Islet precursor cell (in vitro differentiated cells): ENCODE results near the gene ZNF680.
"Not testable (repeated sequence)": the region's sequence is repeated elsewhere in the genome, so short reads cannot be mapped to it uniquely, and the experiment has no call there.

ENCODE experiments used
- DNase-seq: peaks from one replicate; pipeline ENCODE4 v3.0.0-alpha.2; 2018

The ZNF680 gene

DNA sequence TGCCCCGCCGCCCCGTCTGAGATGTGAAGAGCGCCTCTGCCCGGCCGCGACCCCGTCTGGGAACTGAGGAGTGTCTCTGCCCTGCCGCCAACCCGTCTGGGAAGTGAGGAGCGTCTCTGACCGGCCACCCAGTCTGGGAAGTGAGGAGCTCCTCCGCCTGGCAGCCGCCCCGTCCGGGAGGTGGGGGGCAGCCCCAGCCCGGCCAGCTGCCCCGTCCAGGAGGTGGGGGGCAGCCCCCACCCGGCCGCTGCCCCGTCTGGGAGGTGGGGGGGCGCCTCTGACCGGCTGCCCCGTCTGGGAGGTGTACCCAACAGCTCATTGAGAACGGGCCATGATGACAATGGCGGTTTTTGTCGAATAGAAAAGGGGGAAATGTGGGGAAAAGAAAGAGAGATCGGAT, 8.7 kb downstream of the ZNF680 start:
- not testable (repeated sequence) for DNase-seq

DNA sequence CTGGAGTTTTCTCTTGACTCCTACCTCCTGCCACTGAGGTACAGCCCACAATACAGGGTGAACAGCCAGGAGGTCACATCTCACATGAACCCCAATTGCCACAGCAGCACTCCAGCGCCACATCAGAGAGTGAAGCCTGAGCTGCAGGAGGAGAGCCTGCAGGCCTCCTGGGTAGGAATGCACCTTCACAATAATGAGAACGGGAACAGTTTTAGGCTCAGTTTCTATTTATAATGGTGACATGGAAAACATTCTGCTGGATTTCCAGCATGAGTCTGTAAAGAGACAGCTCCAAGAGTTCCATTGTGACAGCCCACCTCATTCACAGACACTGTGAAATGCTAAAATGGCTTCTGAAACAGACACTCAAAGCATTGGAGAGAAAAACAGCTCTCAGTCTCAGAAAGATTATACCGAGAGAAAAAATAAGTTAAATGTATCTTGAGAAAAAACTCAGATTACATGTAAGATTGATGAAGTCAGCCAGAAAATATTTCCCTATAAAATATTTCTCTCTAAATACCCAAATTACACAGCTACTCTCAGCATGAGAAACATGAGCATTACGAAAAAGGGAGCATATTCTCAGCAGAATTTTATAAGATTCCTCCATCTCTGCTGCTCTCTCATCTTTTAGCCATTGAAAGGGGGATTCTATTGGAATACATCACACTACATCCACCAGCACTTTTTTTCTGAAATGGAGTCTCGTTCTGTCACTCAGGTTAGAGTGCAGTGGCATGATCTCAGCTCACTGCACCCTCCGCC, 11.3 kb downstream of the ZNF680 start:
- DNase-seq, result no peak

DNA sequence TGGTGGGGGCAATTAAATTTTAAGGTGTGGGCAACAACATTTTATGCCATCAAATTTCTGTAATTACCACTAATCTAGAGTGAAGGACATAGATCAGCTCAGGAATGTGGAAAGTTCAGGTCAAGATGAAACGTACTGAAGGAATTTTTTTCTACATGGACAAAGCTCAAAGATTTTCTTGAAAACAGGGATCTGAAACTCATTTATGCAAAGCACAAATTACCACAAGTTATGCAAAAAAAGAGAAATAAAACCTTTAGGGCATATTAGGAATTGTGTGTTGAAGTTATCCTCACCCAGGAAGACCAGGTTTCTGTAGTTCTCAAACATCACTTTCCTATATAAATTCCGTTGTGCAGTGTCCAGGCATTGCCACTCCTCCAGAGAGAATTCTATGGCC, 18.9 kb downstream of the ZNF680 start:
- no peak for DNase-seq

DNA sequence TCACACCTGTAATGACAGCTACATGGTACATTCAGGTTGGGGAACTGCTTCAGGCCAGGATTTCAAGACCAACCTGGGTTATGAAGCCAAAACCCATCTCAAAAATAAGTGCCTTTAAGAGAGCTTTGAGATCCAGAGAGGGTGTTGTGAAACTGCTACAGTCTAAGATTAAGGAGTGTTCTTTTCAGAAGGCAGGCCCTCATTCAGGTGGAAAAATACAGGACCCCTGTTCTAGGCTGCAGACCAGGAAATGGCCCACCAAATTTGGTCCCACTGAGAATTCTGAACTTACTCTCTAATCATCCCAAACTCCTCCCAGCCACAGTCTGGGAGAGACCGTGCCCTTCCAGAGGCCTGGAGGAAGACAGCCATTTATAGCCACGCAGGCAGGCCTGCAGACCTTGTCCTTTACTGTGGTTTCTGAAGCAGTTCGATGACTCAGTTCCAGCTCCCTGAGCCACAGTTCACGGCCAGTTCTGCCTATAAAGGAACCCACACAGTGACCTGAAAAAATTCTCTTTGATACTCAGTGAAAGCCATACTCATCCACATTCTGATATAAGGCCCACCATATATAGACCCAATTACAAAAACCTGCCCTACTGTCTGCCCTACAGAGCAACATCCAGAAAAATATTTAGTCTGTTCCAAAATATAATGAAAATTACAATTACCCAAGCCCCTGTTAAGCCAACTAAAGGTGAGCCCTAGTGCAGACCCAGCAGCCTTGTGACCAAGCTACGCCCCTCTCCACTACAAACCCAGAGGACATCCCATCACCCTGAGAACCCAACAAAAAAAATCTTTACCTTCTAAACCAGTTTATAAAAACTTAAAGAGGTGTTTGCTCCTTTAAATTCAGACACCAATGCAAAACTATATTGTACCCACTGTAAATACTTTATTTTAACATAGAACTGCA, 21.2 kb downstream of the ZNF680 start:
- DNase-seq, result no peak

DNA sequence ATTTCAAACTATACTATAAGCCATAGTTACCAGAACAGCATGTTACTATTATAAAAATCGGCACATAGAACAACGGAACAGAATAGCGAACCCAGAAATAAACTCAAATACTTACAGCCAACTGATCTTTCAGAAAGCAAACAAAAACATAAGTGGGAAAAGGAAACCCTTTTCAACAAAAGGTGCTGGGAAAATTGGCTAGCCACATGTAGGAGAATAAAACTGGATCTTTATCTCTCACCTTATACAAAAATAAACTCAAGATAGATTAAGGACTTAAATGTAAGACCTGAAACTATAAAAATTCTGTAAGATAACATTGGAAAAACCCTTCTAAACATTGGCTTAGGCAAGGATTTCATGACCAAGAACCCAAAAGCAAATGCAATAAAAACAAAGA, 29.1 kb downstream of the ZNF680 start:
- DNase-seq, result no peak

DNA sequence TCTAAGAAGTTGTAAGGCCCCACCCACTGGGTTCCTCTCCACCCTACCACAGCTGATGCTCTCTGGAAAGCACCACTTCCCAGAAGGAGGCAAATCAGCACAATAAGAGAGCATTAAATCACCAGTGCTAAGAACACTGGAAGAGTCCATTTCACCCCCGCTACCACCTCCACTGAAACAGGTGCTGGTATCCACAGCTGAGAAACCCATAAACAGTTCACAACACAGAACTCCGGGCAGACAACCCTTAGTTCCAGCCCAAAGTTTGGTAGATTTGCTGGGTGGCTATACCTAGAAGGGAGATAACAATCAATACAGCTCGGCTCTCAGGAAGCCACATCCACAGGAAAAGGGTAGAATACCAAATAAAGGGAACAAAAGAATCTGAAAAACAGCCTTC, 34.1 kb downstream of the ZNF680 start:
- DNase-seq, result no peak

DNA sequence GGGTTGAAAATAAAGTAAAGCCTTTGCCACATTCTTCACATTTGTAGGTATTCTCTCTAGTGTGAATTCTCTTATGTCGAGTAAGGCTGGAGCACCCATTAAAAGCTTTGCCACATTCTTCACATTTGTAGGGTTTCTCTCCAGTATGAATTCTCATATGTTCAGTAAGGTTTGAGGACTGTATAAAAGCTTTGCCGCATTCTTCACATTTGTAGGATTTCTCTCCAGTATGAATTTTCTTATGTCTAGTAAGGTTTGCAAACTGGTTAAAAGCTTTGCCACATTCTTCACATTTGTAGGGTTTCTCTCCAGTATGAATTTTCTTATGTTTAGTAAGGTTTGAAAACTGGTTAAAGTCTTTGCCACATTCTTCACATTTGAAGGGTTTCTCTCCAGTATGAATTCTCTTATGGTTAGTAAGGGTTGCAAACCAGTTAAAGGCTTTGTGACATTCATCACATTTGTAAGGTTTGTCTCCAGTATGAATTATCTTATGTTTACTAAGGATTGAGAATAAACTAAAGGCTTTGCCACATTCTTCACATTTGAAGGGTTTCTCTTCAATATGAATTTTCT, 41.4 kb downstream of the ZNF680 start:
- DNase-seq, result no peak

DNA sequence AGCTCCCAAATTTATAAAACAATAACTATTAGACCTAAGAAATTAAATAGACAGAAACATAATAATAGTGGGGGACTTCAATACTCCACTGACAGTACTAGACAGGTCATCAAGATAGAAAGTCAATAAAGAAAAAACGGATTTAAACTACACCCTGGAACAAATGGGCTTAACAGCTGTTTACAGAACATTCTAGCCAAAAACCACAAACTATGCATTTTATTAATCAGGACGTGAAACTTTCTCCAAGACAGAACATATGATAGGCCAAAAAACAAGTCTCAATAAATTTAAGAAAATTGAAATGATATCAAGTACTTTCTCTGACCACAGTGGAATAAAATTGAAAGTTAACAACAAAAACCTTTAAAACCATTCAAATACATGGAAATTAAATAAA, 46.4 kb downstream of the ZNF680 start:
- no peak for DNase-seq

DNA sequence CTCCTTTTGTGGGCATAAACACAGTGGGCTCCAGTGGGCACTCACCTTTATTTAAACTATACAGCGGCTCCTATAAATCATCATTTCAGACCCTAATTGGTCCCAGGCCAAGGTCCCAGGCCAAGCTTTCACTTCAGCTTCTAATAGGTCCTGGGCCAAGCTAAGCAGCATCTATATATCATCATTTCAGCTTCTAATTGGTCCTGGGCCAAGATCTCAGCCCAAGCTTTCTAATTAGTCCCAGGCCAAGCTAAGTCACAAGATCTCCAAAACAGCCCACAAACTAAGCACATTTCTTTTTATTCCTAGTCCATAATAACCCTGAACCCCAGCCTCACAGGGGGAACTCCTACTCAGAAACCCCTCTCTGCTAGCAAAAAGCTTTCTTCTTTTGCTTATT, 47.1 kb downstream of the ZNF680 start:
- no peak for DNase-seq

DNA sequence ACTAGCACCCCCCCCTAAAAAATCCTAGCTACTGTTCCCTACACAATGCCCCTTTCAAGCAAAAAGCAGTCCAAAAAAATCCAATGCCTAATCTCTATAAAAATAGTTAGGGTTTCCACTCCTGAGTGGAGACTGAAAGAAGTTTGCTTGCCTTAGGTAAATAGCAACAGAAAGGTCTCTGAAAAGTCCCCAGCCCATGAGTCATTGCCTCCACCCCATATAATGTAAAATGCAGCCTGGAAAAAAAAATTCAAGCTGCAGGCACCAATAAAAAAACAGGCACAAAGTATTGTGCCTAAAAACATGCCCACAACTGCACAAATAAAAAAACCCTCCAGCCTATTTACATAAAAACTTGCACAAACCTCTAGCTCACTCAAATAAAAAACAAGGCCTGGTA, 47.5 kb downstream of the ZNF680 start:
- no peak for DNase-seq

DNA sequence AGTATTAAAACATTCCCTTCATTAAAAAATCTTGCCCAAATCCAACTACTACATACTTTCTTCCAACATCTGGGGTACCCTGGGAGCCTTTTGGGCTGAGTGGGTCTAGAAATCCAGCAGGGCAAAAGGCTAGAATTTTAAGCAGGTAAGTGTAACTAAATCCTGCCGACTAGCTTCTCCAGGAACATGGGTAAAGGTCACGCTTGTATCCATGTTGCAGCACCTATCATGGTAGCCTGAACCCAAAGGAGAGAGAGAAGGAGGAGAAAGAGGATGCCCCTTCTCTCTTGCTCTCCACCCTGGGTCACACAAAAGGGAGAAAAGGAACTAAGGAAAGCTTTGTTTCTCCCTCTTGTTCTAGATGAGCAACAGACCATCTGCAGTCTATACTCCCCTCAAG, 53.3 kb downstream of the ZNF680 start:
- no peak for DNase-seq

DNA sequence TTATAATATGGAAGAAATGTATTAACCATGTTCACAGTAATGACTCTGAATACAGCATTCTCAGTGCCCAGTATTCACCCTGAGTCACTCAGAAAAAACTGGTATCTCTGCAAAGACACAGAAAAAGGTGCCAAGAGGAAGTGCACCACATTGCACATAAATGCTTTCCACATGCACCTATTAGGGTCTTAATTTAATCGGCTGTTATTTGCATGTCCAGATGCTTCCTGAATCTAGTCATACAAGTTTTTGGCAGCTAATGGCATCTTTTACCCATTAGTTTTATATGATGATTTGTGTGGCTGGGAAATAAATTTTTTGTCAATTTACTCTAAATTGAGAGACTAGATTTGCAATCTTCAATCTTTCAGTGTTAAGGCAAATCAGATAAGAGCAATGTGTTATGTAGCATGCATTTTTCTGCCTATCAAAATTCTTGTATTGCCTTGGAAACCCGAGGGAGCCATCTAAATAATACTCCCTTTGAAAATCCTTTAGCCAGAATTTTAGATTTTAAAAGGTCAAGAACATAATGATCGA, 58.2 kb downstream of the ZNF680 start:
- no peak for DNase-seq

DNA sequence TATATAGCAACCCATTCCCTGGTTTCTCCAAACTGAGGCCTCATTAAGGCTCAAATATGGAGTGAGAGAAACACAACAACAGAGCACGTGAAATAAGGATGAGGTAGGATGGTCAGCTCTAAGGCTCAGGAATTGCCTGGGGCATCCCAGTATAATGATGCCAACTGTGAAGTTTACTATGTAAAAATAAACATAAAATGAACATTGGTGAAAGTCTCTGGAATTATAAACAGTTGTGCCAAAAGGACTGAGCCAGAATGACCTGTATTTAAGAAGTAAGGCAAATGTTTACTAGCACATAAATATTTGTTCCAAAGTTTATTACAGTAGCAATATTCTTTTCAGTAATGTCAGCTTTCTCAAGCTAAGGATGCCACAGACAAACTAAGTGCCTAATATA, 64.6 kb downstream of the ZNF680 start:
- DNase-seq, result no peak

DNA sequence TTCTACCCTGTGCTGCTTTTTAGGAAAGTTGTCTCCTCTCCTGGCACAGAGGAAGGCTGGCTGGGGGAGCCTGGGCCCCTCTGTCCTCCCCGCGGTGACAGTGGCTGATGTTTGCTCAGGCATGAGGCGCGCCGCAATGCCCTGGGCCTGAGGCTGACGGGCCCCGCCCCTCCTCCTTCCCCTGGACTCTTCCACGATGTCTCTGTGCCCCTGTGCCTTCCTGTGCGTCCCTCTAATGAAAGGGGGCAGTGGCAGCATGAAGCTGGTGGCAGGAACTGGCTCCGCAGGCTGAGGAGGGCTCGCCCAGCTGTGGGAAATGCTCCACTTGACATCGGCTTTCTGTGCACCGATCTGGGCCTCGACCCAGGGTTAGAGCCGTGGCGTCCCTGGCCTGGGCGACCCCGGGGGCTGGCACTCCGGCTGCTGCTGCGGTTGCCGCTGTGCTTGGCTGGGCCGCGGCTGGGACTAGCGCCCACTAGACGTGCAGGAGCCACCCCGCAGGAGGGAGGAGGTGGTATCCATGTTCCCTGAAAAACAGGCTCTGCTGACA, 67.9 kb downstream of the ZNF680 start:
- DNase-seq, result no peak

DNA sequence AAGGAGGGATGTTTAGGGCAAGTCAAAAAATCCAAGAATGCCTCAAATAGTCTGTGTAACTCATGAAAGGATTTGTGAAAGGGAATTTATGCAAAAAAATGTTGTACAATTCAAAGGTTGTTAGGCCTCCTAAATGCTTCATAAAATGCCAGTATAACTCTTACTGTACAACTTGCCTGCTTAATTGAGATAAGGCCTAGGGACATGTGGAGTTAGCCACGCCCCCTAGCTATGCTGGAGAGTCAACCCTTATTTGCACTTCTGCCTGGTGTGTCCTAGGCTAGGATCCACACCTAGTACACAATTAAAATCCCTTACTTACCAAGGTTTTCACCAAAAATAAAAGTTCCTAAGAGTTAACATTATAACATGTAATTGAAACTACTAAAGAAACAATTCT, 77.2 kb downstream of the ZNF680 start:
- no peak for DNase-seq
